Stimulated activated CD4-positive, alpha-beta T cell treated with anti-CD3 and anti-CD28 coated beads, Interleukin-12 subunit alpha, Interleukin-12 subunit beta, amount 100 ng/mL, for 4 hours (primary cell): ENCODE data around the gene PLXND1.

Experiments used
- DNase-seq: peaks from one replicate; pipeline ENCODE4 v3.0.0-alpha.2; 2020

PLXND1 gene

GRCh38 chr3:129600348-129600747, 6.1 kb downstream of the PLXND1 start:
- DNase-seq: no peak

GRCh38 chr3:129599607-129600006, 6.9 kb downstream of the PLXND1 start:
- DNase-seq: no peak

- DNase-seq: no peak
Measured at GRCh38 chr3:129599073-129599472, 7.4 kb downstream of the PLXND1 start.

- DNase-seq: no peak
Measured at GRCh38 chr3:129598484-129598883, 8.0 kb downstream of the PLXND1 start.

- no peak for DNase-seq
Measured at GRCh38 chr3:129598000-129598381, 8.5 kb downstream of the PLXND1 start.

- DNase-seq: no peak
Measured at GRCh38 chr3:129597087-129597999, 9.1 kb downstream of the PLXND1 start.

- no peak for DNase-seq
Measured at GRCh38 chr3:129596194-129597086, 10.0 kb downstream of the PLXND1 start.

- no peak for DNase-seq
Measured at GRCh38 chr3:129595544-129596193, 10.8 kb downstream of the PLXND1 start.

GRCh38 chr3:129594907-129595390, 11.5 kb downstream of the PLXND1 start:
- no peak for DNase-seq

GRCh38 chr3:129594409-129594808, 12.1 kb downstream of the PLXND1 start:
- no peak for DNase-seq

- DNase-seq: peak; percentile 16
Measured at GRCh38 chr3:129593595-129594339, 12.7 kb downstream of the PLXND1 start.

- DNase-seq: no peak
Measured at GRCh38 chr3:129593230-129593594, 13.3 kb downstream of the PLXND1 start.

GRCh38 chr3:129592381-129593131, 13.9 kb downstream of the PLXND1 start:
- DNase-seq: no peak

- no peak for DNase-seq
Measured at GRCh38 chr3:129591932-129592331, 14.5 kb downstream of the PLXND1 start.

GRCh38 chr3:129590215-129590614, 16.3 kb downstream of the PLXND1 start:
- DNase-seq: no peak

- no peak for DNase-seq
Measured at GRCh38 chr3:129587566-129588210, 18.8 kb downstream of the PLXND1 start.

- no peak for DNase-seq
Measured at GRCh38 chr3:129586746-129587430, 19.6 kb downstream of the PLXND1 start.

GRCh38 chr3:129585949-129586657, 20.4 kb downstream of the PLXND1 start:
- no peak for DNase-seq

GRCh38 chr3:129584631-129585030, 21.8 kb downstream of the PLXND1 start:
- no peak for DNase-seq

GRCh38 chr3:129583289-129583688, 23.2 kb downstream of the PLXND1 start:
- DNase-seq: no peak
